Measurements from ENCODE around the gene DMXL1.

Gene DMXL1

DNA sequence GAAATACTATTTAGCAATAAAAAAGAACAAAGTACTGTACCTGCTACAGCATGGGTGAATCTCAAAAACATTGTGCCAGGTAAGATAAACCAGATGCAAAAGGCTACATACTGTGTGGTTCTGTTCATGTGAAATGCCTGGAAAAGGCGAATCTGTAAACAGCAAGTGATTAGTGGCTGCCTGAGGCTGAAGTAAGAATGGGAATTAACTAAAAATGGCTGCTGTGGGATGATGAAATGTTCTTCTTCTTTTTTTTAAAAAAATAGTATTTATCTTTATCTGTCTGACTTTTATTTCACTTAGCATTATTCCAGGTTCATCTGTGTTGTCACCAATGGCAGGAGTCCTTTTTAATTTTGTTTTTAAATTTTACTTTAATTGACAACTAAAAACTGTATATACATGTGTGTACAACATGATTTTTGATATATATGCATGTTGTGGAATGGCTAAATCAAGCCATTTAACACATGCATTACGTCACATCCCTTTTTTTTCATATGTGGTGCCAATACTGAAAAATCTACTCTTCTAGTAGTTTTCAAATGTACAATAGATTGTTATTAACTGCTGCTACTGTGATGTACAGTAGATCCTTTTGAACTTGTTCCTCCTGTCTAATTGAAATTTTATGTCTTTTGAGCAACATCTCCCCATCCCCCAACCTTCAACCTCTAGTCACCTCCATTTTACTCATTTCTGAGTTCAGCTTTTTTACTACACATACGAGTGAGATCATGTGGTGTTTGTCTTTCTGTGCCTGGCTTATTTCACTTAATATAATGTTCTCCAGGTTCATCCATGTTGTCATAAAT is 222.0 kb downstream of the DMXL1 start:
- H3K27ac ChIP-seq (ENCODE audit: low read length), result peak overlapping the region; percentile 63
- no peak for DNase-seq
- H4K20me1 ChIP-seq (ENCODE audit: insufficient read depth, low read length), result no peaks in the 10 kb centered on the region
- H3K4me1 ChIP-seq (ENCODE audit: insufficient read depth, low read length), result peaks cover 41% of the 10 kb centered on the region
- H2AFZ ChIP-seq (ENCODE audit: low read depth, low read length), result no peak overlapping the region
- H3K36me3 ChIP-seq (ENCODE audit: insufficient read depth, low read length), result peaks cover 30% of the 10 kb centered on the region
- no peak overlapping the region for H3K4me2 ChIP-seq (ENCODE audit: insufficient read depth, low read length)
- no peak for TF ChIP-seq EZH2 (IDR thresholded peaks at IDR 0.05; ENCODE audit: borderline replicate concordance, low read depth, low read length, severe bottlenecking)
- TF ChIP-seq, protein P1, sequence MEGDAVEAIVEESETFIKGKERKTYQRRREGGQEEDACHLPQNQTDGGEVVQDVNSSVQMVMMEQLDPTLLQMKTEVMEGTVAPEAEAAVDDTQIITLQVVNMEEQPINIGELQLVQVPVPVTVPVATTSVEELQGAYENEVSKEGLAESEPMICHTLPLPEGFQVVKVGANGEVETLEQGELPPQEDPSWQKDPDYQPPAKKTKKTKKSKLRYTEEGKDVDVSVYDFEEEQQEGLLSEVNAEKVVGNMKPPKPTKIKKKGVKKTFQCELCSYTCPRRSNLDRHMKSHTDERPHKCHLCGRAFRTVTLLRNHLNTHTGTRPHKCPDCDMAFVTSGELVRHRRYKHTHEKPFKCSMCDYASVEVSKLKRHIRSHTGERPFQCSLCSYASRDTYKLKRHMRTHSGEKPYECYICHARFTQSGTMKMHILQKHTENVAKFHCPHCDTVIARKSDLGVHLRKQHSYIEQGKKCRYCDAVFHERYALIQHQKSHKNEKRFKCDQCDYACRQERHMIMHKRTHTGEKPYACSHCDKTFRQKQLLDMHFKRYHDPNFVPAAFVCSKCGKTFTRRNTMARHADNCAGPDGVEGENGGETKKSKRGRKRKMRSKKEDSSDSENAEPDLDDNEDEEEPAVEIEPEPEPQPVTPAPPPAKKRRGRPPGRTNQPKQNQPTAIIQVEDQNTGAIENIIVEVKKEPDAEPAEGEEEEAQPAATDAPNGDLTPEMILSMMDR (IDR thresholded peaks at IDR 0.05; ENCODE audit: borderline replicate concordance, extremely low read depth, low read length, poor library complexity, severe bottlenecking), result no peak
- no peak overlapping the region for H3K9ac ChIP-seq (ENCODE audit: low read depth, low read length)
- H3K4me3 ChIP-seq (ENCODE audit: low read depth in 1 of 2, low read length in 2 of 2), result no peak overlapping the region
- no peak for ATAC-seq (ENCODE audit: insufficient read depth, low read depth)
- H3K9me3 ChIP-seq (ENCODE audit: insufficient read depth, low read length, severe bottlenecking), result peaks cover 5% of the 10 kb centered on the region
- no peaks in the 10 kb centered on the region for H3K27me3 ChIP-seq (ENCODE audit: insufficient read depth, low read length, poor library complexity)
- H3K79me2 ChIP-seq (ENCODE audit: insufficient read depth, low read length), result peaks cover 66% of the 10 kb centered on the region

DNA sequence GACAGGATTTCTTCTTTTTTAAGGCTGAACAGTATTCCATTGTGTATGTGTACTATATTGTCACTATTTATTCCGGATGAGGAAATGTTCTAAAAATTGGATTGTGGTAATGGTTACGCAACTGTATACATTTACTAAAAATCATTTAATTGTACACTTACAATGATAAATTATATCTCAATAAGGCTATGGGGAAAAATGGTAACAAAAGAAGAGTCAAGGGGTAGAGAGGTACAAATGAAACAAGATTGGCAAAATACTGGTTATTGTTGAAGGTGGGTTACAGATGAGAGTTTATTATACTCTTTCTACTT is 222.6 kb downstream of the DMXL1 start:
- no peak overlapping the region for H2AFZ ChIP-seq (ENCODE audit: low read depth, low read length)
- TF ChIP-seq, protein P1 (IDR thresholded peaks at IDR 0.05; ENCODE audit: borderline replicate concordance, extremely low read depth, low read length, poor library complexity, severe bottlenecking), result no peak
- no peak for TF ChIP-seq EZH2 (IDR thresholded peaks at IDR 0.05; ENCODE audit: borderline replicate concordance, low read depth, low read length, severe bottlenecking)
- H3K27ac ChIP-seq (ENCODE audit: low read length), result peak overlapping the region; percentile 63
- H3K27me3 ChIP-seq (ENCODE audit: insufficient read depth, low read length, poor library complexity), result no peaks in the 10 kb centered on the region
- H3K36me3 ChIP-seq (ENCODE audit: insufficient read depth, low read length), result peaks cover 30% of the 10 kb centered on the region
- H3K9ac ChIP-seq (ENCODE audit: low read depth, low read length), result no peak overlapping the region
- peaks cover 5% of the 10 kb centered on the region for H3K9me3 ChIP-seq (ENCODE audit: insufficient read depth, low read length, severe bottlenecking)
- H3K79me2 ChIP-seq (ENCODE audit: insufficient read depth, low read length), result peaks cover 61% of the 10 kb centered on the region
- no peak overlapping the region for H3K4me2 ChIP-seq (ENCODE audit: insufficient read depth, low read length)
- no peaks in the 10 kb centered on the region for H4K20me1 ChIP-seq (ENCODE audit: insufficient read depth, low read length)
- ATAC-seq (ENCODE audit: insufficient read depth, low read depth) (no peak), DNase-seq (no peak)
- no peak overlapping the region for H3K4me3 ChIP-seq (ENCODE audit: low read depth in 1 of 2, low read length in 2 of 2)
- peaks cover 35% of the 10 kb centered on the region for H3K4me1 ChIP-seq (ENCODE audit: insufficient read depth, low read length)
